A549 (cell line): ENCODE results near the gene CFI. TPM values are rescaled to one million over a fixed set of nuclear protein-coding genes. Genes with fewer than 3 reads are reported as not detected.

ENCODE experiments used
- ATAC-seq, 2 experiments: fragments of 200-7000 bp in 1 of 2; fragments of >200 bp in 1 of 2; cut with Nextera tagmentation in 1 of 2; cut with Tn5 transposase in 1 of 2; 3 replicates each; pipeline versions ENCODE4 v1.8.0 to v1.9.1; 2018 to 2020; ENCODE audit warnings: mild to moderate bottlenecking in 1 of 2, moderate library complexity in 1 of 2
- CTCF ChIA-PET: fragments of 300-600 bp; sonication (Branson Sonifier 250); formaldehyde crosslinking; extraction: SDS; loops from one replicate; lab custom pipeline; 2021; ENCODE audit warnings: antibody characterized with exemption, inconsistent platforms; lab: Yijun Ruan, JAX
- POLR2A ChIA-PET: fragments of 350-600 bp; formaldehyde crosslinking; extraction: SDS; loops from one replicate; lab custom pipeline; 2021; ENCODE audit warnings: antibody characterized with exemption, inconsistent platforms; lab: Yijun Ruan, JAX
- DNase-seq, 2 experiments: peaks; one replicate each; pipeline versions ENCODE4 v3.0.0 to v3.0.0-alpha.2; 2011 to 2016; ENCODE audit warnings: low read depth in 1 of 2, low spot score in 1 of 2
- FAIRE-seq: peaks from 2 replicates; lab custom pipeline; 2011; peaks lifted over from hg19 to GRCh38; lab: Jason Lieb, UNC
- H3K27ac ChIP-seq, 2 experiments: fragments of >200 bp; sonication (Bioruptor Twin); formaldehyde crosslinking; 3 replicates each; pipeline ENCODE4 v1.5.1; 2016 to 2017
- H3K4me1 ChIP-seq: fragments of >200 bp; sonication (Bioruptor Twin); formaldehyde crosslinking; 3 replicates; pipeline ENCODE4 v1.6.1; 2016
- H3K4me2 ChIP-seq: fragments of >200 bp; sonication (Bioruptor Twin); formaldehyde crosslinking; 3 replicates; pipeline ENCODE4 v1.6.1; 2016
- H3K4me3 ChIP-seq: fragments of >200 bp; sonication (Bioruptor Twin); formaldehyde crosslinking; 3 replicates; pipeline ENCODE4 v1.5.1; 2016
- H3K9me3 ChIP-seq: fragments of >200 bp; sonication (Bioruptor Twin); formaldehyde crosslinking; 3 replicates; pipeline ENCODE4 v1.6.1; 2016
- BHLHE40 ChIP-seq: IDR thresholded peaks from 2 replicates; pipeline ENCODE4 v1.6.1; 2012; ENCODE audit warnings: low read depth, low read length, inconsistent platforms
- CBX8 ChIP-seq: fragments of 200-600 bp; sonication (generic); IDR thresholded peaks from 2 replicates; pipeline ENCODE4 v1.6.1; 2016
- CEBPB ChIP-seq, 2 experiments: fragments of >200 bp in 1 of 2; sonication (Bioruptor Twin) in 1 of 2; formaldehyde crosslinking in 1 of 2; IDR thresholded peaks; 2 replicates each; pipeline ENCODE4 v1.6.1; 2012 to 2016
- CHD2 ChIP-seq: fragments of 150-350 bp; IDR thresholded peaks from 2 replicates; pipeline ENCODE4 v1.6.1; 2014; ENCODE audit warnings: low read length; ENCODE audit not compliant: partially characterized antibody
- EHMT2 ChIP-seq: fragments of 200-600 bp; sonication (generic); IDR thresholded peaks from 2 replicates; pipeline ENCODE4 v1.6.1; 2016; ENCODE audit warnings: antibody characterized with exemption, low read depth, mild to moderate bottlenecking, moderate library complexity
- EP300 ChIP-seq, 2 experiments: fragments of >200 bp; sonication (Bioruptor Twin); formaldehyde crosslinking; IDR thresholded peaks; 2 replicates in 1 of 2; 3 replicates in 1 of 2; pipeline ENCODE4 v1.6.1; 2016 to 2017
- ESRRA ChIP-seq: fragments of 150-350 bp; IDR thresholded peaks from 2 replicates; pipeline ENCODE4 v1.6.1; 2014; ENCODE audit warnings: mild to moderate bottlenecking, low read length, borderline replicate concordance
- FOSB ChIP-seq: fragments of 250-450 bp; sonication (Bioruptor Pico); IDR thresholded peaks from 2 replicates; pipeline ENCODE4 v1.5.0; 2020; ENCODE audit warnings: mild to moderate bottlenecking, moderate library complexity
- FOSL2 ChIP-seq, 2 experiments: fragments of 450-650 bp in 1 of 2; fragments of >200 bp in 1 of 2; sonication (Bioruptor Twin) in 1 of 2; formaldehyde crosslinking; IDR thresholded peaks; 2 replicates each; pipeline versions ENCODE4 v1.5.0 to v1.6.1; 2016 to 2020; ENCODE audit warnings: mild to moderate bottlenecking in 1 of 2, moderate library complexity in 1 of 2
- HES2 ChIP-seq: fragments of >200 bp; sonication (Bioruptor Twin); formaldehyde crosslinking; IDR thresholded peaks from 2 replicates; pipeline ENCODE4 v1.6.1; 2016
- HMGXB4 ChIP-seq: fragments of 250-450 bp; sonication (Bioruptor Pico); IDR thresholded peaks from 2 replicates; pipeline ENCODE4 v1.5.0; 2021; ENCODE audit warnings: mild to moderate bottlenecking, moderate library complexity, borderline replicate concordance
- JUN ChIP-seq, 2 experiments: fragments of >200 bp; sonication (Bioruptor Twin); formaldehyde crosslinking; IDR thresholded peaks; 2 replicates in 1 of 2; 3 replicates in 1 of 2; pipeline ENCODE4 v1.6.1; 2016 to 2017
- KDM5A ChIP-seq: fragments of 200-600 bp; sonication (generic); IDR thresholded peaks from 2 replicates; pipeline ENCODE4 v1.6.1; 2016; ENCODE audit warnings: antibody characterized with exemption, mild to moderate bottlenecking
- MAFK ChIP-seq: fragments of 450-650 bp; IDR thresholded peaks from 2 replicates; pipeline ENCODE4 v1.6.1; 2014; ENCODE audit not compliant: partially characterized antibody
- MAZ ChIP-seq: fragments of 150-350 bp; IDR thresholded peaks from 2 replicates; pipeline ENCODE4 v1.6.1; 2014; ENCODE audit warnings: antibody characterized with exemption, low read depth, low read length, borderline replicate concordance
- NPAS2 ChIP-seq: fragments of 250-450 bp; sonication (Bioruptor Pico); IDR thresholded peaks from 2 replicates; pipeline ENCODE4 v1.8.0; 2022; ENCODE audit warnings: mild to moderate bottlenecking, moderate library complexity, borderline replicate concordance
- NR3C1 ChIP-seq: fragments of >200 bp; sonication (Bioruptor Twin); formaldehyde crosslinking; IDR thresholded peaks from 3 replicates; pipeline ENCODE4 v1.6.1; 2017
- PBX3 ChIP-seq: IDR thresholded peaks from 2 replicates; pipeline ENCODE4 v1.6.1; 2012
- PHF8 ChIP-seq: fragments of 200-600 bp; sonication (generic); IDR thresholded peaks from 2 replicates; pipeline ENCODE4 v1.6.1; 2016; ENCODE audit warnings: low read depth, mild to moderate bottlenecking, antibody characterized with exemption, moderate library complexity, borderline replicate concordance
- RARB ChIP-seq: fragments of 250-450 bp; sonication (Bioruptor Pico); IDR thresholded peaks from 2 replicates; pipeline ENCODE4 v1.8.0; 2021; ENCODE audit warnings: mild to moderate bottlenecking, moderate library complexity
- RCOR1 ChIP-seq: fragments of 150-350 bp; IDR thresholded peaks from 2 replicates; pipeline ENCODE4 v1.6.1; 2014; ENCODE audit warnings: antibody characterized with exemption, low read length, low read depth
- REST ChIP-seq: fragments of 200-600 bp; sonication (generic); IDR thresholded peaks from 2 replicates; pipeline ENCODE4 v1.6.1; 2016; ENCODE audit warnings: antibody characterized with exemption, mild to moderate bottlenecking, moderate library complexity
- RNF2 ChIP-seq: fragments of 200-600 bp; sonication (generic); IDR thresholded peaks from 2 replicates; pipeline ENCODE4 v1.6.1; 2016; ENCODE audit warnings: low read depth, mild to moderate bottlenecking, antibody characterized with exemption, moderate library complexity, borderline replicate concordance
- USF2 ChIP-seq: fragments of 450-650 bp; IDR thresholded peaks from 2 replicates; pipeline ENCODE4 v1.6.1; 2014; ENCODE audit warnings: antibody characterized with exemption
- ZC3H11A ChIP-seq: fragments of 450-650 bp; IDR thresholded peaks from 2 replicates; pipeline ENCODE4 v1.6.1; 2014; ENCODE audit warnings: antibody characterized with exemption, mild to moderate bottlenecking
- ZSCAN20 ChIP-seq: fragments of 250-450 bp; sonication (Bioruptor Pico); IDR thresholded peaks from 2 replicates; pipeline ENCODE4 v1.8.0; 2022; ENCODE audit warnings: mild to moderate bottlenecking, moderate library complexity
- WGBS: methylation state at CpG from one replicate; pipeline ENCODE4 v1.1.6; 2017; ENCODE audit errors: missing lambda C conversion rate; 5-methylcytosine and 5-hydroxymethylcytosine counted together
- polyA plus RNA-seq, 4 experiments: library from polyadenylated mRNA; depleted of rRNA in 3 of 4; stranded (reverse); fragments of >200 nt; fragmentation: RNase III in 1 of 4; extraction: RNeasy Plus Mini Kit Qiagen cat#74134 plus additional on column Dnase treatment in 1 of 4; gene quantifications; 2 replicates in 3 of 4; 3 replicates in 1 of 4; pipeline ENCODE4 v1.2.3, GENCODE V29; 2011 to 2017
- TF ChIP-seq, protein P1 (sequence below): fragments of 250-450 bp; sonication (Bioruptor Pico); IDR thresholded peaks from 2 replicates; pipeline ENCODE4 v1.5.0; 2020; ENCODE audit warnings: low read depth, mild to moderate bottlenecking, moderate library complexity
- TF ChIP-seq, protein P2 (sequence below): fragments of >200 bp; sonication (Bioruptor Twin); formaldehyde crosslinking; IDR thresholded peaks from 3 replicates; pipeline ENCODE4 v1.5.1; 2016
- TF ChIP-seq, protein P3 (sequence below): IDR thresholded peaks from 2 replicates; pipeline ENCODE4 v1.6.1; 2012

CFI gene
- polyA plus RNA-seq, 2 of the 4 experiments (the other 2 are of a cell fraction), result 2.6 to 2.8 TPM

DNA sequence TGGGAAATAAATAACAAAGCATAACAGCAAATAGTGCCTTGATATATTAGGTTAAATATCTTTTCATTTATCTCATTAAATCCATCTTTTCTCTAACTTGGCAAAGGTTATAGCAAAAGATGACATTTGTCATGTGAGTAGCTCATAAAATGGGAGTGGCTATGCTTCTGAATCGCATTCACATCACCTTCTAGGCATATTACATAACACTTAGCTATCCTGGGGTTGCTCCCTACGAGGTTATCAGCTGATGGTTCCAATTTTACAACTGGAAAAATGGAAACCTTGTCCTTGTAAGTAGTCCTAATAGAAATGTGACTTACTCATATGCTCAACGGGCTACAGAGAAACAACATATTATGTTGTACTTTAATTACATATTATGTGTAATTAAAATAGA is 88.3 kb downstream of the CFI start:
- H3K4me1 ChIP-seq, result no peaks in the 10 kb centered on the region
- H3K4me2 ChIP-seq, result no peak overlapping the region
- WGBS, result 64% methylated on average over 3 of the region's 3 CpGs
- ATAC-seq, result no peak
- POLR2A ChIA-PET, result no interaction called here
- CTCF ChIA-PET, result no interaction called here
- H3K27ac ChIP-seq, result no peak overlapping the region
- FAIRE-seq, result no peak
- DNase-seq, result no peak
- H3K9me3 ChIP-seq, result no peaks in the 10 kb centered on the region
- H3K4me3 ChIP-seq, result no peak overlapping the region
- TF ChIP-seq RNF2, result no peak
- no peak for TF ChIP-seq CBX8
- TF ChIP-seq RARB (CRISPR knock-in tag), result no peak
- TF ChIP-seq MAZ, result no peak
- TF ChIP-seq, protein P1, sequence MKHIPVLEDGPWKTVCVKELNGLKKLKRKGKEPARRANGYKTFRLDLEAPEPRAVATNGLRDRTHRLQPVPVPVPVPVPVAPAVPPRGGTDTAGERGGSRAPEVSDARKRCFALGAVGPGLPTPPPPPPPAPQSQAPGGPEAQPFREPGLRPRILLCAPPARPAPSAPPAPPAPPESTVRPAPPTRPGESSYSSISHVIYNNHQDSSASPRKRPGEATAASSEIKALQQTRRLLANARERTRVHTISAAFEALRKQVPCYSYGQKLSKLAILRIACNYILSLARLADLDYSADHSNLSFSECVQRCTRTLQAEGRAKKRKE (CRISPR knock-in tag), result no peak
- no peak for TF ChIP-seq PBX3
- no peak for TF ChIP-seq USF2
- TF ChIP-seq EP300 (IDR thresholded peaks at IDR 0.05), result no peak
- TF ChIP-seq REST, result no peak
- TF ChIP-seq HMGXB4, result no peak
- TF ChIP-seq MAFK, result no peak
- TF ChIP-seq ZC3H11A, result no peak
- TF ChIP-seq NR3C1, result no peak
- TF ChIP-seq FOSB (CRISPR knock-in tag), result no peak

GRCh38 chr4:109708990-109709389 is 92.8 kb downstream of the CFI start:
- H3K27ac ChIP-seq, result no peak overlapping the region
- no peak for TF ChIP-seq PHF8
- no peak for TF ChIP-seq EHMT2
- no peak for TF ChIP-seq CEBPB (IDR thresholded peaks at IDR 0.05)
- no peak for TF ChIP-seq RCOR1
- no peak for TF ChIP-seq ESRRA
- TF ChIP-seq BHLHE40, result no peak
- no peak for TF ChIP-seq ZSCAN20 (CRISPR knock-in tag)
- no peak for TF ChIP-seq HES2
- no peak for TF ChIP-seq CHD2
- no peak for TF ChIP-seq FOSL2 (IDR thresholded peaks at IDR 0.05)
- TF ChIP-seq FOSL2 (CRISPR knock-in tag; IDR thresholded peaks at IDR 0.05), result no peak
- no peak for TF ChIP-seq KDM5A
- TF ChIP-seq, protein P2, sequence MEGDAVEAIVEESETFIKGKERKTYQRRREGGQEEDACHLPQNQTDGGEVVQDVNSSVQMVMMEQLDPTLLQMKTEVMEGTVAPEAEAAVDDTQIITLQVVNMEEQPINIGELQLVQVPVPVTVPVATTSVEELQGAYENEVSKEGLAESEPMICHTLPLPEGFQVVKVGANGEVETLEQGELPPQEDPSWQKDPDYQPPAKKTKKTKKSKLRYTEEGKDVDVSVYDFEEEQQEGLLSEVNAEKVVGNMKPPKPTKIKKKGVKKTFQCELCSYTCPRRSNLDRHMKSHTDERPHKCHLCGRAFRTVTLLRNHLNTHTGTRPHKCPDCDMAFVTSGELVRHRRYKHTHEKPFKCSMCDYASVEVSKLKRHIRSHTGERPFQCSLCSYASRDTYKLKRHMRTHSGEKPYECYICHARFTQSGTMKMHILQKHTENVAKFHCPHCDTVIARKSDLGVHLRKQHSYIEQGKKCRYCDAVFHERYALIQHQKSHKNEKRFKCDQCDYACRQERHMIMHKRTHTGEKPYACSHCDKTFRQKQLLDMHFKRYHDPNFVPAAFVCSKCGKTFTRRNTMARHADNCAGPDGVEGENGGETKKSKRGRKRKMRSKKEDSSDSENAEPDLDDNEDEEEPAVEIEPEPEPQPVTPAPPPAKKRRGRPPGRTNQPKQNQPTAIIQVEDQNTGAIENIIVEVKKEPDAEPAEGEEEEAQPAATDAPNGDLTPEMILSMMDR, result no peak
- TF ChIP-seq NPAS2, result no peak
- TF ChIP-seq, protein P3, sequence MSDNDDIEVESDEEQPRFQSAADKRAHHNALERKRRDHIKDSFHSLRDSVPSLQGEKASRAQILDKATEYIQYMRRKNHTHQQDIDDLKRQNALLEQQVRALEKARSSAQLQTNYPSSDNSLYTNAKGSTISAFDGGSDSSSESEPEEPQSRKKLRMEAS, result no peak
- TF ChIP-seq FOSB (CRISPR knock-in tag), result no peak
- no peak for TF ChIP-seq EP300 (IDR thresholded peaks at IDR 0.05)
- TF ChIP-seq JUN (IDR thresholded peaks at IDR 0.05), result no peak

More at GRCh38 chr4:109708990-109709389, 92.8 kb downstream of the CFI start:
- H3K4me2 ChIP-seq, result no peak overlapping the region
- CTCF ChIA-PET, result no interaction called here
- no peak for FAIRE-seq
- DNase-seq, result no peak
- peaks cover 5% of the 10 kb centered on the region for H3K4me1 ChIP-seq
- 100% methylated on average over 1 of the region's 1 CpG for WGBS
- H3K4me3 ChIP-seq, result no peak overlapping the region
- H3K9me3 ChIP-seq, result no peaks in the 10 kb centered on the region
- POLR2A ChIA-PET, result no interaction called here
- no peak for ATAC-seq
